Measurements from ENCODE around the gene SIN3A. TPM values are rescaled to one million over a fixed set of nuclear protein-coding genes. Genes with fewer than 3 reads are reported as not detected.

Gene SIN3A
- total and polyA plus RNA-seq, 5 experiments from 2014 or later, result 12.4 to 137 (median 17.0) TPM

- H3K9me3 Mint-ChIP-seq, result peaks cover 0 to 1% (median 0%) of the 10 kb centered on the region in 9 donors
- ATAC-seq (no peak), DNase-seq (peak in 6 of 10 donors; percentile 26 to 78 (median 44))
- H3K36me3 Mint-ChIP-seq, result no peaks in the 10 kb centered on the region
- H3K27me3 Mint-ChIP-seq, result no peaks in the 10 kb centered on the region
- H3K4me1 Mint-ChIP-seq, result peaks cover 16 to 29% (median 21%) of the 10 kb centered on the region in 4 donors
- peak overlapping the region; percentile 82 to 98 (median 91) for H3K27ac Mint-ChIP-seq
- POLR2A ChIA-PET, result interaction anchor here (1.1 to 7.7 kb wide), 13 partner anchors 9 to 191 kb away, joined by 3 to 207 read pairs (median 12); partner anchors contain the start of genes IMP3, MAN2C1, SNUPN and SNX33
- H3K4me3 Mint-ChIP-seq, result peak overlapping the region; percentile 89 to 97 (median 94)
Observed at GRCh38 chr15:75455982-75456531, 4.6 kb upstream of the SIN3A start.

- Mint-ChIP-seq H3K27me3 (no peaks in the 10 kb centered on the region), H3K27ac (peak overlapping the region; percentile 82 to 98 (median 91)), H3K36me3 (no peaks in the 10 kb centered on the region), H3K4me1 (peaks cover 15 to 31% (median 22%) of the 10 kb centered on the region in 4 donors), H3K9me3 (peaks cover 0 to 1% (median 0%) of the 10 kb centered on the region in 9 donors), H3K4me3 (peak overlapping the region; percentile 89 to 97 (median 94))
- peak; percentile 81 to 94 (median 86) for DNase-seq
- POLR2A ChIA-PET, result interaction anchor here (1.0 to 7.7 kb wide), 15 partner anchors 9 to 192 kb away, joined by 3 to 207 read pairs (median 10); partner anchors contain the start of genes IMP3, MAN2C1, SNUPN and SNX33
- peak; percentile 7 to 11 for ATAC-seq
Observed at GRCh38 chr15:75455424-75455981, 4.0 kb upstream of the SIN3A start.

- peaks cover 21 to 38% (median 30%) of the 10 kb centered on the region in 4 donors for H3K4me1 Mint-ChIP-seq
- DNase-seq (peak; percentile 76 to 92 (median 84)), ATAC-seq (peak; percentile 5 to 9)
- POLR2A ChIA-PET, result interaction anchor here (0.6 to 7.7 kb wide), 25 partner anchors 9 to 914 kb away, joined by 3 to 207 read pairs (median 7); partner anchors contain the start of genes ARID3B, CLK3, IMP3 and MAN2C1
- no peaks in the 10 kb centered on the region for H3K27me3 Mint-ChIP-seq
- H3K36me3 Mint-ChIP-seq, result no peaks in the 10 kb centered on the region
- H3K4me3 Mint-ChIP-seq, result peak overlapping the region; percentile 89 to 97 (median 94)
- H3K27ac Mint-ChIP-seq, result peak overlapping the region in 9 of 10 donors; percentile 89 to 98 (median 94)
- peaks cover 0 to 1% (median 0%) of the 10 kb centered on the region in 9 donors for H3K9me3 Mint-ChIP-seq
Observed at GRCh38 chr15:75454471-75455378, 3.2 kb upstream of the SIN3A start.

- Mint-ChIP-seq H3K36me3 (no peaks in the 10 kb centered on the region), H3K4me1 (peaks cover 24 to 47% (median 37%) of the 10 kb centered on the region in 4 donors), H3K9me3 (peaks cover 0 to 1% (median 0%) of the 10 kb centered on the region in 9 donors), H3K27ac (peak overlapping the region; percentile 94 to 99 (median 98)), H3K27me3 (no peaks in the 10 kb centered on the region), H3K4me3 (peak overlapping the region; percentile 94 to 99 (median 97))
- ATAC-seq (peak; percentile 40 to 41), DNase-seq (peak; percentile 94 to 100 (median 97))
- POLR2A ChIA-PET, result interaction anchor here (0.5 to 7.7 kb wide), 23 partner anchors 8 to 913 kb away, joined by 3 to 207 read pairs (median 7); partner anchors contain the start of genes ARID3B, CLK3, IMP3 and MAN2C1
Observed at GRCh38 chr15:75453703-75454470, 2.4 kb upstream of the SIN3A start.

- Mint-ChIP-seq H3K36me3 (no peaks in the 10 kb centered on the region), H3K27ac (peak overlapping the region; percentile 94 to 99 (median 98)), H3K4me1 (peaks cover 24 to 50% (median 45%) of the 10 kb centered on the region in 4 donors), H3K9me3 (peaks cover 0 to 1% (median 0%) of the 10 kb centered on the region in 9 donors), H3K4me3 (peak overlapping the region; percentile 94 to 99 (median 97)), H3K27me3 (no peaks in the 10 kb centered on the region)
- DNase-seq, result peak in 6 of 10 donors; percentile 33 to 69 (median 36)
- no peak for ATAC-seq
- POLR2A ChIA-PET, result interaction anchor here (0.5 to 7.7 kb wide), 19 partner anchors 9 to 912 kb away, joined by 3 to 207 read pairs (median 7); partner anchors contain the start of genes ARID3B, CLK3, IMP3 and MAN2C1
Observed at GRCh38 chr15:75452865-75453702, 1.6 kb upstream of the SIN3A start.

- Mint-ChIP-seq H3K9me3 (peaks cover 0 to 1% (median 0%) of the 10 kb centered on the region in 9 donors), H3K36me3 (peaks cover 0 to 3% (median 0%) of the 10 kb centered on the region in 3 donors), H3K27me3 (no peaks in the 10 kb centered on the region), H3K4me1 (peaks cover 26 to 57% (median 50%) of the 10 kb centered on the region in 4 donors), H3K27ac (peak overlapping the region; percentile 94 to 99 (median 98)), H3K4me3 (peak overlapping the region; percentile 94 to 99 (median 97))
- POLR2A ChIA-PET, result interaction anchor here (0.5 to 7.7 kb wide), 19 partner anchors 8 to 1459 kb away, joined by 3 to 207 read pairs (median 5); partner anchors contain the start of genes ARID3B, IMP3, MAN2C1 and PML
- ATAC-seq (peak; percentile 11 to 13), DNase-seq (peak; percentile 61 to 85 (median 75))
Observed at GRCh38 chr15:75452364-75452864, 924 bp upstream of the SIN3A start.

GRCh38 chr15:75451202-75451673, 252 bp downstream of the SIN3A start:
- Mint-ChIP-seq H3K4me1 (peaks cover 29 to 63% (median 57%) of the 10 kb centered on the region in 4 donors), H3K27me3 (no peaks in the 10 kb centered on the region), H3K36me3 (peaks cover 0 to 8% (median 0%) of the 10 kb centered on the region in 3 donors), H3K9me3 (peaks cover 0 to 1% (median 0%) of the 10 kb centered on the region in 9 donors), H3K4me3 (peak overlapping the region; percentile 94 to 99 (median 97)), H3K27ac (peak overlapping the region in 9 of 10 donors; percentile 94 to 99 (median 98))
- DNase-seq (peak in 1 of 10 donors; percentile 79), ATAC-seq (peak in 1 of 2 donors; percentile 1)
- POLR2A ChIA-PET, result interaction anchor here (0.6 to 7.7 kb wide), 15 partner anchors 16 to 1457 kb away, joined by 3 to 207 read pairs (median 7); partner anchors contain the start of genes ARID3B, IMP3, MAN2C1 and PML

- H3K27ac Mint-ChIP-seq, result peak overlapping the region; percentile 74 to 99 (median 97)
- ATAC-seq (peak; percentile 24 to 28), DNase-seq (peak; percentile 87 to 98 (median 92))
- H3K4me3 Mint-ChIP-seq, result peak overlapping the region; percentile 90 to 98 (median 96)
- H3K9me3 Mint-ChIP-seq, result peaks cover 0 to 1% (median 0%) of the 10 kb centered on the region in 9 donors
- peaks cover 0 to 8% (median 0%) of the 10 kb centered on the region in 3 donors for H3K36me3 Mint-ChIP-seq
- no peaks in the 10 kb centered on the region for H3K27me3 Mint-ChIP-seq
- peaks cover 32 to 67% (median 61%) of the 10 kb centered on the region in 4 donors for H3K4me1 Mint-ChIP-seq
- POLR2A ChIA-PET, result interaction anchor here (0.9 to 7.7 kb wide), 9 partner anchors 15 to 910 kb away, joined by 3 to 207 read pairs (median 10); partner anchors contain the start of genes ARID3B, IMP3, MAN2C1 and PTPN9
Observed at GRCh38 chr15:75450307-75451201, 936 bp downstream of the SIN3A start.

- ATAC-seq (no peak), DNase-seq (no peak)
- no peaks in the 10 kb centered on the region for H3K27me3 Mint-ChIP-seq
- peaks cover 0 to 8% (median 0%) of the 10 kb centered on the region in 3 donors for H3K36me3 Mint-ChIP-seq
- peaks cover 32 to 68% (median 61%) of the 10 kb centered on the region in 4 donors for H3K4me1 Mint-ChIP-seq
- H3K4me3 Mint-ChIP-seq, result peak overlapping the region; percentile 90 to 98 (median 95)
- H3K27ac Mint-ChIP-seq, result peak overlapping the region; percentile 74 to 99 (median 95)
- POLR2A ChIA-PET, result interaction anchor here (0.7 to 7.7 kb wide), 6 partner anchors 14 to 289 kb away, joined by 3 to 207 read pairs (median 22); partner anchors contain the start of genes IMP3, MAN2C1 and PTPN9
- H3K9me3 Mint-ChIP-seq, result peaks cover 0 to 1% (median 0%) of the 10 kb centered on the region in 9 donors
Observed at GRCh38 chr15:75449585-75450306, 1.7 kb downstream of the SIN3A start.

Measured in naive thymus-derived CD8-positive, alpha-beta T cell (primary cell).